ENCODE data around the gene HOXA7.

DNA sequence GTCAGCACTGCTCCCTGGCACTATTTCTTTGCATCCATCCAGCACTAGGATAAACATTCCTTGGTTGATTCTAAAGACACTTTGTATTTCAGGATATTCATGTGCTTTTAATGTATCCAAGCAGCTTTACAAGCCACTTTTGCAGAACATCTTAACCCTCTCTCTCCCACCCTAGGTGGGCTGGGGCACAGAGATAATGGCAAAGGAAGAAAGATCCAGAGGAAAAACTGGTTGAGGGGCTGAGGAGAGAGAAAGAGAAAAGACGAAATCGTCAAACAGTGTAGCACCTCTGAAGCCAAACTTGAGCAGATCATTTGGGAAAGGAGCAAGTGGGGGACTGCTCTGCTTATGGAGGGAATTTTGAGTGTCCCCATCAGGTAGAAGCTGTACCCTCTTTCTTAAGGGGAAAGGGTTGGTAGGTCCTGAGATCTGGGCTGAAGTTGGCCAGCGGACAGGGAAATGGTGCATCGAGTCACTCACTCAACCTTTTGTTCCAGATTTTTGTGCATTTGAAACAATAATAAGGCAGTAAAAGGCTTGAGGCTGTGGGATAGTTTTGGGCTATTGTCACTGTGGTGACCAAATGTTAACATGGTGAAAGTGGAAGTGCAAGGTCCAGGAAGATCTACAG is 47.6 kb upstream of the HOXA7 start:
- no peak for TF ChIP-seq POLR2A (IDR thresholded peaks at IDR 0.05)
- TF ChIP-seq, protein P1, sequence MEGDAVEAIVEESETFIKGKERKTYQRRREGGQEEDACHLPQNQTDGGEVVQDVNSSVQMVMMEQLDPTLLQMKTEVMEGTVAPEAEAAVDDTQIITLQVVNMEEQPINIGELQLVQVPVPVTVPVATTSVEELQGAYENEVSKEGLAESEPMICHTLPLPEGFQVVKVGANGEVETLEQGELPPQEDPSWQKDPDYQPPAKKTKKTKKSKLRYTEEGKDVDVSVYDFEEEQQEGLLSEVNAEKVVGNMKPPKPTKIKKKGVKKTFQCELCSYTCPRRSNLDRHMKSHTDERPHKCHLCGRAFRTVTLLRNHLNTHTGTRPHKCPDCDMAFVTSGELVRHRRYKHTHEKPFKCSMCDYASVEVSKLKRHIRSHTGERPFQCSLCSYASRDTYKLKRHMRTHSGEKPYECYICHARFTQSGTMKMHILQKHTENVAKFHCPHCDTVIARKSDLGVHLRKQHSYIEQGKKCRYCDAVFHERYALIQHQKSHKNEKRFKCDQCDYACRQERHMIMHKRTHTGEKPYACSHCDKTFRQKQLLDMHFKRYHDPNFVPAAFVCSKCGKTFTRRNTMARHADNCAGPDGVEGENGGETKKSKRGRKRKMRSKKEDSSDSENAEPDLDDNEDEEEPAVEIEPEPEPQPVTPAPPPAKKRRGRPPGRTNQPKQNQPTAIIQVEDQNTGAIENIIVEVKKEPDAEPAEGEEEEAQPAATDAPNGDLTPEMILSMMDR (IDR thresholded peaks at IDR 0.05) = no peak

Data from heart left ventricle (tissue), 13 donors.